Neuronal stem cell (in vitro differentiated cells): Measurements from ENCODE around the gene TMPRSS12.

Experiments used
- DNase-seq: peaks from one replicate; pipeline ENCODE4 v3.0.0-alpha.2; 2013; ENCODE audit warnings: low spot score
- H2AFZ ChIP-seq: one replicate; pipeline ENCODE4 v1.6.1; 2013; ENCODE audit warnings: mild to moderate bottlenecking, low read length, inconsistent platforms
- H2AK5ac ChIP-seq: 2 replicates; pipeline ENCODE4 v1.6.1; 2013; ENCODE audit warnings: low read depth, mild to moderate bottlenecking, inconsistent platforms, low read length, moderate library complexity, mixed read lengths
- H2BK120ac ChIP-seq: 2 replicates; pipeline ENCODE4 v1.6.1; 2013; ENCODE audit warnings: low read depth, mild to moderate bottlenecking, inconsistent platforms, low read length, moderate library complexity, mixed read lengths
- H2BK12ac ChIP-seq: one replicate; pipeline ENCODE4 v1.6.1; 2013; ENCODE audit warnings: low read length, inconsistent platforms
- H2BK15ac ChIP-seq: 2 replicates; pipeline ENCODE4 v1.6.1; 2013; ENCODE audit warnings: mild to moderate bottlenecking, low read length, inconsistent platforms, mixed read lengths
- H2BK5ac ChIP-seq: one replicate; pipeline ENCODE4 v1.6.1; 2013; ENCODE audit warnings: inconsistent platforms, mild to moderate bottlenecking, low read length, moderate library complexity
- H3K14ac ChIP-seq: one replicate; pipeline ENCODE4 v1.6.1; 2013; ENCODE audit warnings: low read length, inconsistent platforms
- H3K18ac ChIP-seq: 2 replicates; pipeline ENCODE4 v1.6.1; 2013; ENCODE audit warnings: low read length, inconsistent platforms
- H3K23ac ChIP-seq: 2 replicates; pipeline ENCODE4 v1.6.1; 2013; ENCODE audit warnings: low read depth, mild to moderate bottlenecking, mixed read lengths, low read length, inconsistent platforms; ENCODE audit not compliant: poor library complexity
- H3K27ac ChIP-seq: replicated peaks from 3 replicates; pipeline ENCODE4 v1.5.1; 2013; ENCODE audit warnings: low read length, inconsistent platforms
- H3K27me3 ChIP-seq, 3 experiments: 2 replicates each; pipeline ENCODE4 v1.6.1; 2013; ENCODE audit warnings: low read length in 3 of 3, mild to moderate bottlenecking in 2 of 3, inconsistent platforms in 1 of 3, low read depth in 1 of 3, mixed read lengths in 1 of 3, moderate library complexity in 1 of 3; ENCODE audit not compliant: control insufficient read depth in 3 of 3, insufficient read depth in 3 of 3
- H3K36me3 ChIP-seq, 2 donors: replicated peaks in 1 of 2; 2 replicates each; pipeline ENCODE4 v1.6.1; 2013; ENCODE audit warnings: low read length in 2 of 2; ENCODE audit not compliant: control insufficient read depth in 2 of 2, insufficient read depth in 2 of 2
- H3K4ac ChIP-seq: 2 replicates; pipeline ENCODE4 v1.6.1; 2013; ENCODE audit warnings: inconsistent platforms, mild to moderate bottlenecking, low read length, moderate library complexity
- H3K4me1 ChIP-seq, 2 donors: 1 replicate in 1 of 2; 2 replicates in 1 of 2; pipeline ENCODE4 v1.6.1; 2013; ENCODE audit warnings: low read length in 2 of 2, low read depth in 1 of 2; ENCODE audit not compliant: control insufficient read depth in 2 of 2, insufficient read depth in 1 of 2
- H3K4me2 ChIP-seq: one replicate; pipeline ENCODE4 v1.6.1; 2013; ENCODE audit warnings: mild to moderate bottlenecking, low read length, inconsistent platforms; ENCODE audit not compliant: insufficient read depth, poor library complexity, severe bottlenecking
- H3K4me3 ChIP-seq, 2 donors: 2 replicates each; pipeline ENCODE4 v1.5.1; 2013; ENCODE audit warnings: low read length in 2 of 2, mild to moderate bottlenecking in 2 of 2, inconsistent platforms in 1 of 2, moderate library complexity in 1 of 2
- H3K79me1 ChIP-seq: one replicate; pipeline ENCODE4 v1.6.1; 2013; ENCODE audit warnings: low read depth, mild to moderate bottlenecking, inconsistent platforms, low read length, moderate library complexity
- H3K9ac ChIP-seq: one replicate; pipeline ENCODE4 v1.6.1; 2013; ENCODE audit warnings: mild to moderate bottlenecking, low read depth, low read length, inconsistent platforms; ENCODE audit not compliant: poor library complexity
- H3K9me3 ChIP-seq, 2 donors: replicated peaks in 1 of 2; 2 replicates each; pipeline versions ENCODE3 to v1.6.1; 2013; ENCODE audit warnings: low read length in 2 of 2, mild to moderate bottlenecking in 2 of 2, inconsistent platforms in 1 of 2, low read depth in 1 of 2, mixed read lengths in 1 of 2, moderate library complexity in 1 of 2; ENCODE audit not compliant: control insufficient read depth in 2 of 2, insufficient read depth in 1 of 2
- H4K8ac ChIP-seq: one replicate; pipeline ENCODE4 v1.6.1; 2013; ENCODE audit warnings: low read depth, mild to moderate bottlenecking, inconsistent platforms, low read length, moderate library complexity
- H4K91ac ChIP-seq: one replicate; pipeline ENCODE4 v1.6.1; 2013; ENCODE audit warnings: low read length, low read depth, mild to moderate bottlenecking, inconsistent platforms; ENCODE audit not compliant: poor library complexity
- WGBS, 2 donors: extraction: QIAGEN DNeasy Blood & Tissue Kit; methylation state at CpG; one replicate each; pipeline ENCODE4 v1.1.7; 2013; ENCODE audit warnings: missing lambda C conversion rate in 2 of 2, mixed read lengths in 1 of 2; ENCODE audit not compliant: insufficient read length in 2 of 2, insufficient replicate concordance in 1 of 2; ENCODE audit errors: extremely low coverage in 2 of 2; 5-methylcytosine and 5-hydroxymethylcytosine counted together

TMPRSS12 gene

DNA sequence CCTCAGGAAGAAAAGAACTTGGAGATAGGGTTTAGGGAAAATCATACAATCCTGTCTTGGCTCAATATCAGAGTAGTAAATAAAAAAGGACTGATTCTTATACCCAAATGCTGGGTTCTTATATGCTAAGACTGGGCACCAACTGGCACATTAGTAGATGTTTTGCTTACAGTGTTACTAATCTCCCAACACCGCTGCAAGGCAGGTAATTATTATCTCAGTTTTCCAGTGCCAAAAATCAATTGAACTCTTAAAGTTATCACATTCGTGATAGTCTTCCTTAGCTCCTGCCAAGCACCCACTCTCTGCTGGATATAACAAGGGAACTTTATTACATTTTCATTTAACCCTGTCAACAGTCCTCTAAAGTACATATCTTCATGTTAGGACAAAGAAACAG, 84.6 kb downstream of the TMPRSS12 start:
- WGBS, 2 donors, result no CpG with 5 or more reads among the region's 2 CpGs
- Histone ChIP-seq H3K27me3 (no peaks in the 10 kb centered on the region), H2AK5ac (no peak overlapping the region), H2BK15ac (no peak overlapping the region), H3K4me1 (peaks cover 6 to 27% of the 10 kb centered on the region in 2 donors), H2AFZ (no peak overlapping the region), H3K9me3 (no peaks in the 10 kb centered on the region), H3K36me3 (no peaks in the 10 kb centered on the region), H3K23ac (no peak overlapping the region), H4K91ac (no peak overlapping the region), H3K14ac (no peak overlapping the region), H3K79me1 (no peaks in the 10 kb centered on the region), H3K27ac (no peak overlapping the region), H2BK12ac (no peak overlapping the region), H2BK120ac (no peak overlapping the region), H4K8ac (no peak overlapping the region), H3K9ac (no peak overlapping the region), H3K18ac (no peak overlapping the region), H3K4me2 (no peak overlapping the region), H2BK5ac (no peak overlapping the region), H3K4ac (no peak overlapping the region), H3K4me3 (no peak overlapping the region)
- DNase-seq, result no peak

DNA sequence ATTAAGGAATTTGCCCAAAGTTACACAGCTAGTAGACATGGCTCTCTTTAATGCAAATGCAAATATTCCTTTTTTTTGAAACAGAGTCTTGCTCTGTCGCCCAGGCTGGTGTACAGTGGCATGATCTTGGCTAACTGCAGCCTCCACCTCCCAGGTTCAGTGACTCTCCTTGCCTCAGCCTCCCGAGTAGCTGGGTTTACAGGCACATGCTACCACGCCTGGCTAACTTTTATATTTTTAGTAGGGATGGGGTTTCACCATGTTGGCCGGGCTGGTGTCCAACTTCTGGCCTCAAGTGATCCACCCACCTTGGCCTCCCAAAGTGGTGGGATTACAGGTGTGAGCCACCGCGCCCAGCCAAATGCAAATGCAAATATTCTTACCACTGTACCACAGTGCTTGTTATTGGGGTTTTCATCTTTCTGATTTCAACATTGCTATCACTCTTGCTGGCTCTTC, 85.1 kb downstream of the TMPRSS12 start:
- H2AFZ ChIP-seq, result no peak overlapping the region
- no peak overlapping the region for H3K18ac ChIP-seq
- no peak overlapping the region for H3K4me3 ChIP-seq
- no peak overlapping the region for H3K14ac ChIP-seq
- DNase-seq, result no peak
- no peak overlapping the region for H3K9ac ChIP-seq
- no peaks in the 10 kb centered on the region for H3K27me3 ChIP-seq
- no peaks in the 10 kb centered on the region for H3K9me3 ChIP-seq
- H3K36me3 ChIP-seq, result no peaks in the 10 kb centered on the region
- no peak overlapping the region for H2BK15ac ChIP-seq
- WGBS, 2 donors, result no CpG with 5 or more reads among the region's 6 CpGs
- H4K8ac ChIP-seq, result no peak overlapping the region
- H3K23ac ChIP-seq, result no peak overlapping the region
- no peak overlapping the region for H3K4ac ChIP-seq
- no peak overlapping the region for H2BK12ac ChIP-seq
- no peak overlapping the region for H2BK5ac ChIP-seq
- H3K4me2 ChIP-seq, result no peak overlapping the region
- no peak overlapping the region for H2BK120ac ChIP-seq
- H3K4me1 ChIP-seq, result peaks cover 6 to 27% of the 10 kb centered on the region in 2 donors
- no peak overlapping the region for H4K91ac ChIP-seq
- no peak overlapping the region for H3K27ac ChIP-seq
- H3K79me1 ChIP-seq, result no peaks in the 10 kb centered on the region
- no peak overlapping the region for H2AK5ac ChIP-seq

DNA sequence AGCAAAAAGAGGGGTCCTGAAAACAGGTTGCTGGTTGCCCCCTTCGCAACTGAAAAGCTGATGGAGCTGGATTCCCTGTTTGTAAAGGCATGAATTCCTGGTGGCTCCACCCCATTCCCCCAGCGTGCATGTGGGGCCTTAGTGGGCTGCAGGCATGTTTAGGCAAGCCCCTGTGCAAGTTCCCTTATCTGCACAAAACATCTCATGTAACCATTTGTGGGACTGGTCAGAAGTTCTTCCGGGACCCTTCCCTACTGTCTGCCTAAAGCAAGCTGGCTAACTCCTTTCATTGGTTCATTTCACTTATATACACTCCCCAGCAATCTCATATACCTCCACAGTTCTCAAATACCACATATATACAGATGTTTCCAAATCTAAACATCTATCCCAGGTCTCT, 85.7 kb downstream of the TMPRSS12 start:
- no peak overlapping the region for H3K4me3 ChIP-seq
- no peak overlapping the region for H2BK5ac ChIP-seq
- no peak for DNase-seq

DNA sequence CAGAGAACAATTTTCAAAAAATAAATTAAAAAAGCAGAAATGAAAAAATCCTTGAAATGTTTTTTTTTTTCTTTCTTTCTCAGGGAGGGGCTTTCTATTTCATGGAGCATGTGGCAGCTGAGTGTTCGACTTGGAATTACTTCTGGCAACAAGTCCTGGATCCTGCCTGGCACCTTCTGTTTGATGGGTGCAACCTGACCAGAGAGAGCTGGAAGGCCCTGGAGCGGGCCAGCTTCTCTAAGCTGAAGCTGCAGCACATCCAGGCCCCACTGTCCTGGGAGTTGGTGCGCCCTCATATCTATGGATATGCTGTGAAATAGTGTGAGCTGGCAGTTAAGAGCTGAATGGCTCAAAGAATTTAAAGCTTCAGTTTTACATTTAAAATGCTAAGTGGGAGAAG, 87.1 kb downstream of the TMPRSS12 start:
- H2BK120ac ChIP-seq, result no peak overlapping the region
- no peak overlapping the region for H3K27ac ChIP-seq
- H2BK12ac ChIP-seq, result no peak overlapping the region
- no CpG with 5 or more reads among the region's 3 CpGs for WGBS, 2 donors
- no peak overlapping the region for H3K23ac ChIP-seq
- H3K18ac ChIP-seq, result no peak overlapping the region
- no peak overlapping the region for H3K4me2 ChIP-seq
- H3K9ac ChIP-seq, result no peak overlapping the region
- H2BK15ac ChIP-seq, result no peak overlapping the region
- H3K14ac ChIP-seq, result no peak overlapping the region
- DNase-seq, result no peak
- no peaks in the 10 kb centered on the region for H3K27me3 ChIP-seq
- H2AFZ ChIP-seq, result no peak overlapping the region
- H4K91ac ChIP-seq, result no peak overlapping the region
- H3K79me1 ChIP-seq, result no peaks in the 10 kb centered on the region
- H3K4ac ChIP-seq, result no peak overlapping the region
- no peaks in the 10 kb centered on the region for H3K36me3 ChIP-seq
- no peaks in the 10 kb centered on the region for H3K9me3 ChIP-seq
- H3K4me1 ChIP-seq, result peaks cover 3 to 17% of the 10 kb centered on the region in 2 donors
- H4K8ac ChIP-seq, result no peak overlapping the region
- no peak overlapping the region for H2AK5ac ChIP-seq
- no peak overlapping the region for H3K4me3 ChIP-seq
- H2BK5ac ChIP-seq, result no peak overlapping the region

More for the DNA sequence above, 85.7 kb downstream of the TMPRSS12 start:
- Histone ChIP-seq H3K4me1 (peaks cover 5 to 23% of the 10 kb centered on the region in 2 donors), H3K27ac (no peak overlapping the region), H4K8ac (no peak overlapping the region), H2AK5ac (no peak overlapping the region), H3K27me3 (no peaks in the 10 kb centered on the region), H3K4me2 (no peak overlapping the region), H3K14ac (no peak overlapping the region), H3K18ac (no peak overlapping the region), H2BK12ac (no peak overlapping the region), H3K79me1 (no peaks in the 10 kb centered on the region), H3K9me3 (no peaks in the 10 kb centered on the region), H3K4ac (no peak overlapping the region), H2BK15ac (no peak overlapping the region), H2AFZ (peak overlapping the region; percentile 27), H3K23ac (no peak overlapping the region), H2BK120ac (no peak overlapping the region), H3K36me3 (no peaks in the 10 kb centered on the region), H4K91ac (no peak overlapping the region), H3K9ac (no peak overlapping the region)
- WGBS, 2 donors, result no CpG with 5 or more reads among the region's 3 CpGs
